ENCODE results near the gene MAML1. TPM values are rescaled to one million over a fixed set of nuclear protein-coding genes. Genes with fewer than 3 reads are reported as not detected.

Gene MAML1
- total and polyA plus RNA-seq, 10 of the 15 experiments (the other 5 are each of a cell fraction or from before 2014, with no cell fraction given): 0.42 to 23.9 (median 7.3) TPM

GRCh38 chr5:179762079-179762780 lies 29.6 kb downstream of the MAML1 start:
- Histone ChIP-seq H3K4me2 (ENCODE audit: control insufficient read depth, insufficient read depth) (peak overlapping the region; percentile 30; the same call in 1 of the 2 replicates), H4K20me1 (ENCODE audit: control insufficient read depth, insufficient read depth) (peaks cover 4% of the 10 kb centered on the region; the same call in 1 of the 2 replicates)

GRCh38 chr5:179762781-179763176 lies 30.2 kb downstream of the MAML1 start:
- FAIRE-seq (peak; percentile 70), DNase-seq (ENCODE audit: low read depth, low spot score) (no peak), ATAC-seq (no peak)
- 33% methylated on average over 3 of the region's 3 CpGs for WGBS (ENCODE audit: insufficient coverage, insufficient replicate concordance, low lambda C conversion rate, missing lambda C conversion rate)
- Histone ChIP-seq H2AFZ (ENCODE audit: control insufficient read depth, low read depth, low read length) (no peak overlapping the region), H3K9me3 (replicated peaks; ENCODE audit: control insufficient read depth, insufficient read depth, low read length) (no peaks in the 10 kb centered on the region), H3K27ac (ENCODE audit: control insufficient read depth, insufficient read depth) (no peak overlapping the region), H3K4me3 (no peak overlapping the region), H3K4me1 (ENCODE audit: control insufficient read depth, insufficient read depth, low read length) (peaks cover 30% of the 10 kb centered on the region), H3K27me3 (replicated peaks in 1 of 2; ENCODE audit: control insufficient read depth in 2 of 2, insufficient read depth in 2 of 2, low read length in 1 of 2) (no peaks in the 10 kb centered on the region), H3K79me2 (ENCODE audit: control insufficient read depth, insufficient read depth, low read length) (peaks cover 37% of the 10 kb centered on the region), H3K4me2 (ENCODE audit: control insufficient read depth, insufficient read depth) (no peak overlapping the region), H3K36me3 (ENCODE audit: control insufficient read depth in 2 of 2, insufficient read depth in 2 of 2, low read length in 1 of 2) (peaks cover 3 to 14% of the 10 kb centered on the region in 2 experiments; a peak in 3 of 4 replicates), H4K20me1 (ENCODE audit: control insufficient read depth, insufficient read depth) (peaks cover 4% of the 10 kb centered on the region; the same call in 1 of the 2 replicates), H3K9ac (ENCODE audit: control insufficient read depth, insufficient read depth, low read length) (no peak overlapping the region)
- SMC1A ChIA-PET (ENCODE audit: uncharacterized antibody, unreplicated experiment): interaction anchor here (0.6 to 1.7 kb wide), 13 partner anchors 13 to 159 kb away, joined by 3 to 5 read pairs (median 3); partner anchors contain the start of genes LTC4S and MAML1
- CTCF ChIA-PET: interaction anchor here (0.6 to 2.6 kb wide), 38 partner anchors 9 to 527 kb away, joined by 3 to 25 read pairs (median 5); partner anchors contain the start of genes LTC4S and MAML1
- POLR2A ChIA-PET: interaction anchor here (0.7 to 2.3 kb wide), 4 partner anchors 19 to 63 kb away, joined by 3 to 6 read pairs (median 4); partner anchors contain the start of genes MAML1 and SQSTM1
- BruUV-seq (replicated peaks): no TSS peak
- no peak for TF ChIP-seq USF1 (IDR thresholded peaks at IDR 0.05; ENCODE audit: borderline replicate concordance, extremely low read length, insufficient read depth, low read depth, low read length)
- TF ChIP-seq HCFC1 (IDR thresholded peaks at IDR 0.05; ENCODE audit: low read length): no peak
- TF ChIP-seq PAX5 (IDR thresholded peaks at IDR 0.05; ENCODE audit: borderline replicate concordance, low read depth, low read length): no peak
- TF ChIP-seq PAX8 (IDR thresholded peaks at IDR 0.05): no peak
- no peak for TF ChIP-seq KAT2A (conservative IDR thresholded peaks at IDR 0.05; ENCODE audit: control insufficient read depth, low read depth, low read length)
- TF ChIP-seq SUZ12 (IDR thresholded peaks at IDR 0.05; ENCODE audit: unreplicated experiment): no peak
- RAD21 ChIA-PET (ENCODE audit: unreplicated experiment): interaction anchor here (1.0 to 2.0 kb wide), 8 partner anchors 23 to 329 kb away, joined by 3 to 9 read pairs (median 6); partner anchors contain the start of genes HNRNPH1 and MAML1
- intact Hi-C loops (cut with micrococcal nuclease; ENCODE audit: unreplicated experiment) (loop anchor here (5.0 to 10.0 kb wide), 2 partner anchors 35 to 212 kb away; no protein-coding TSS in a partner anchor), in situ Hi-C loops (cut with MboI) (no loop called here)

More at GRCh38 chr5:179762079-179762780, 29.6 kb downstream of the MAML1 start:
- WGBS (ENCODE audit: insufficient coverage, insufficient replicate concordance, low lambda C conversion rate, missing lambda C conversion rate): 37% methylated on average over 10 of the region's 10 CpGs
- intact Hi-C loops (cut with micrococcal nuclease; ENCODE audit: unreplicated experiment): loop anchor here (5.0 to 10.0 kb wide), 2 partner anchors 35 to 213 kb away; no protein-coding TSS in a partner anchor
- Histone ChIP-seq H3K4me1 (ENCODE audit: control insufficient read depth, insufficient read depth, low read length) (peaks cover 30% of the 10 kb centered on the region), H3K4me3 (no peak overlapping the region), H2AFZ (ENCODE audit: control insufficient read depth, low read depth, low read length) (no peak overlapping the region), H3K27ac (ENCODE audit: control insufficient read depth, insufficient read depth) (peak overlapping the region; percentile 27), H3K79me2 (ENCODE audit: control insufficient read depth, insufficient read depth, low read length) (peaks cover 40% of the 10 kb centered on the region), H3K27me3 (replicated peaks in 1 of 2; ENCODE audit: control insufficient read depth in 2 of 2, insufficient read depth in 2 of 2, low read length in 1 of 2) (no peaks in the 10 kb centered on the region), H3K9ac (ENCODE audit: control insufficient read depth, insufficient read depth, low read length) (no peak overlapping the region), H3K36me3 (ENCODE audit: control insufficient read depth in 2 of 2, insufficient read depth in 2 of 2, low read length in 1 of 2) (peaks cover 3 to 14% of the 10 kb centered on the region in 2 experiments; a peak in 3 of 4 replicates), H3K9me3 (replicated peaks; ENCODE audit: control insufficient read depth, insufficient read depth, low read length) (no peaks in the 10 kb centered on the region)
- BruUV-seq (replicated peaks): no TSS peak
- FAIRE-seq: no peak
- SMC1A ChIA-PET (ENCODE audit: uncharacterized antibody, unreplicated experiment): interaction anchor here (0.6 to 1.7 kb wide), 11 partner anchors 21 to 160 kb away, joined by 3 to 5 read pairs (median 3); partner anchors contain the start of genes LTC4S and MAML1
- POLR2A ChIA-PET: interaction anchor here (1.0 to 2.3 kb wide), 3 partner anchors 30 to 64 kb away, joined by 3 to 6 read pairs (median 5); partner anchors contain the start of genes MAML1 and SQSTM1
- RAD21 ChIA-PET (ENCODE audit: unreplicated experiment): interaction anchor here (1.0 to 2.0 kb wide), 8 partner anchors 22 to 330 kb away, joined by 3 to 9 read pairs (median 6); partner anchors contain the start of genes HNRNPH1 and MAML1
- peak; percentile 12 for DNase-seq (ENCODE audit: low read depth, low spot score)
- ATAC-seq: peak; percentile 72
- in situ Hi-C loops (cut with MboI): no loop called here
- CTCF ChIA-PET: interaction anchor here (0.6 to 2.6 kb wide), 33 partner anchors 8 to 528 kb away, joined by 3 to 25 read pairs (median 5); partner anchors contain the start of genes LTC4S and MAML1
- TF ChIP-seq RUNX3 (IDR thresholded peaks at IDR 0.05; ENCODE audit: low read length): peak; percentile 32; the same call in 1 of the 2 replicates
- TF ChIP-seq SPI1 (IDR thresholded peaks at IDR 0.05; ENCODE audit: borderline replicate concordance, insufficient read depth, low read depth, low read length): peak; percentile 83
- no peak for TF ChIP-seq TCF12 (IDR thresholded peaks at IDR 0.05; ENCODE audit: low read depth, low read length)
